CD14-positive monocyte (primary cell): ENCODE data around the gene SHPK. TPM values are rescaled to one million over a fixed set of nuclear protein-coding genes. Genes with fewer than 3 reads are reported as not detected.
A peak's percentile ranks its signal among the peaks of the same experiment; 100 is the strongest.

Source experiments
- DNase-seq, 3 donors: peaks; one replicate each; pipeline ENCODE4 v3.0.0-alpha.2; 2011 to 2022
- H2AFZ ChIP-seq: 2 replicates; pipeline ENCODE4 v1.6.0; 2012; ENCODE audit warnings: mild to moderate bottlenecking, low read depth, low read length, inconsistent platforms; ENCODE audit not compliant: insufficient read depth, poor library complexity, severe bottlenecking
- H3K27ac ChIP-seq, 2 donors: 1 replicate in 1 of 2; 2 replicates in 1 of 2; pipeline ENCODE4 v1.5.1; 2012 to 2013; ENCODE audit warnings: low read length in 2 of 2, control low read depth in 1 of 2, inconsistent platforms in 1 of 2, low read depth in 1 of 2, mild to moderate bottlenecking in 1 of 2
- H3K27me3 ChIP-seq, 2 donors: one replicate each; pipeline versions ENCODE4 v1.6.0 to v1.6.1; 2011 to 2013; ENCODE audit warnings: low read length in 2 of 2; ENCODE audit not compliant: control insufficient read depth in 2 of 2, insufficient read depth in 2 of 2
- H3K36me3 ChIP-seq, 2 donors: replicated peaks in 1 of 2; 1 replicate in 1 of 2; 2 replicates in 1 of 2; pipeline versions ENCODE4 v1.5.1 to v1.6.1; 2012 to 2013; ENCODE audit warnings: low read length in 2 of 2, control low read depth in 1 of 2, inconsistent platforms in 1 of 2, mild to moderate bottlenecking in 1 of 2; ENCODE audit not compliant: insufficient read depth in 2 of 2, control insufficient read depth in 1 of 2
- H3K4me1 ChIP-seq, 2 donors: 1 replicate in 1 of 2; 2 replicates in 1 of 2; pipeline versions ENCODE4 v1.5.1 to v1.6.1; 2012 to 2013; ENCODE audit warnings: low read length in 2 of 2, control low read depth in 1 of 2, inconsistent platforms in 1 of 2, mild to moderate bottlenecking in 1 of 2, moderate library complexity in 1 of 2; ENCODE audit not compliant: insufficient read depth in 2 of 2, control insufficient read depth in 1 of 2
- H3K4me2 ChIP-seq: replicated peaks from 2 replicates; pipeline ENCODE3; 2012; ENCODE audit warnings: low read length, moderate library complexity, mild to moderate bottlenecking; ENCODE audit not compliant: poor library complexity, severe bottlenecking; ENCODE audit errors: extremely low read depth
- H3K4me3 ChIP-seq, 3 experiments: fragments of 200-600 bp in 1 of 3; sonication (generic) in 1 of 3; replicated peaks in 1 of 3; 1 replicate in 2 of 3; 2 replicates in 1 of 3; pipeline ENCODE4 v1.5.1; 2011 to 2013; ENCODE audit warnings: low read length in 3 of 3, mild to moderate bottlenecking in 3 of 3, control low read depth in 2 of 3, low read depth in 2 of 3, inconsistent platforms in 1 of 3, moderate library complexity in 1 of 3
- H3K79me2 ChIP-seq: 2 replicates; pipeline ENCODE4 v1.6.0; 2012; ENCODE audit warnings: mild to moderate bottlenecking, control low read depth, inconsistent platforms, low read length, moderate library complexity; ENCODE audit not compliant: insufficient read depth
- H3K9ac ChIP-seq: 2 replicates; pipeline ENCODE4 v1.6.0; 2017; ENCODE audit warnings: low read length, mild to moderate bottlenecking; ENCODE audit not compliant: insufficient read depth, poor library complexity, severe bottlenecking
- H3K9me3 ChIP-seq, 2 donors: replicated peaks in 1 of 2; 1 replicate in 1 of 2; 2 replicates in 1 of 2; pipeline versions ENCODE4 v1.5.1 to v1.6.1; 2012 to 2013; ENCODE audit warnings: low read length in 2 of 2, control low read depth in 1 of 2; ENCODE audit not compliant: control insufficient read depth in 1 of 2, insufficient read depth in 1 of 2
- H4K20me1 ChIP-seq: 2 replicates; pipeline ENCODE4 v1.6.0; 2012; ENCODE audit warnings: mild to moderate bottlenecking, low read length, control low read depth, moderate library complexity; ENCODE audit not compliant: insufficient read depth
- H3K27ac Mint-ChIP-seq, 7 donors: one replicate each; pipeline ENCODE4 v1.8.0; 2020; ENCODE audit warnings: mild to moderate bottlenecking in 7 of 7, mixed read lengths in 7 of 7, moderate library complexity in 6 of 7, inconsistent platforms in 2 of 7
- H3K27me3 Mint-ChIP-seq, 3 donors: one replicate each; pipeline ENCODE4 v1.8.0; 2021 to 2022; ENCODE audit warnings: low read depth in 3 of 3, mild to moderate bottlenecking in 3 of 3, mixed read lengths in 3 of 3, moderate library complexity in 3 of 3, inconsistent platforms in 1 of 3
- H3K36me3 Mint-ChIP-seq, 2 donors: one replicate each; pipeline ENCODE4 v1.8.0; 2020; ENCODE audit warnings: mixed read lengths in 2 of 2, inconsistent platforms in 1 of 2, mild to moderate bottlenecking in 1 of 2
- H3K4me1 Mint-ChIP-seq: one replicate; pipeline ENCODE4 v1.8.0; 2020; ENCODE audit warnings: mild to moderate bottlenecking, mixed read lengths
- H3K4me3 Mint-ChIP-seq, 2 donors: one replicate each; pipeline ENCODE4 v1.8.0; 2020; ENCODE audit warnings: mild to moderate bottlenecking in 2 of 2, mixed read lengths in 2 of 2, moderate library complexity in 1 of 2
- H3K9me3 Mint-ChIP-seq, 7 donors: one replicate each; pipeline ENCODE4 v1.8.0; 2020 to 2022; ENCODE audit warnings: mixed read lengths in 7 of 7, mild to moderate bottlenecking in 6 of 7, moderate library complexity in 6 of 7, inconsistent platforms in 2 of 7
- CTCF ChIP-seq: fragments of 200-600 bp; IDR thresholded peaks from one replicate; pipeline ENCODE4 v1.8.0; 2022; ENCODE audit warnings: antibody characterized with exemption, mild to moderate bottlenecking
- WGBS: methylation state at CpG from one replicate; pipeline ENCODE4 v1.1.5; 2013; ENCODE audit warnings: missing lambda C conversion rate; ENCODE audit not compliant: insufficient coverage; 5-methylcytosine and 5-hydroxymethylcytosine counted together
- intact Hi-C, 2 donors: fragments of 100-400 bp; cut with micrococcal nuclease; formaldehyde crosslinking; loops; one replicate each; pipeline versions ENCODE4 v1.15.0 to v1.15.1; 2023
- polyA plus RNA-seq, 3 donors: library from polyadenylated mRNA; depleted of rRNA in 1 of 3; unstranded in 2 of 3; stranded (reverse) in 1 of 3; fragments of 300-500 nt in 2 of 3; fragments of >200 nt in 1 of 3; fragmentation: Illumina TruSeq in 2 of 3; gene quantifications; 1 replicate in 2 of 3; 2 replicates in 1 of 3; pipeline ENCODE4 v1.2.3, GENCODE V29; 2012 to 2021

Gene SHPK
- polyA plus RNA-seq, 3 donors: 4.3 to 4.6 (median 4.6) TPM

- peaks cover 21% of the 10 kb centered on the region for H3K79me2 ChIP-seq
- H3K36me3 ChIP-seq: peaks cover 0 to 6% of the 10 kb centered on the region in 2 donors
- 100% methylated on average over 1 of the region's 4 CpGs for WGBS
- H4K20me1 ChIP-seq: peaks cover 20% of the 10 kb centered on the region
- DNase-seq: no peak
- Mint-ChIP-seq H3K27ac (no peak overlapping the region), H3K27me3 (peaks cover 1 to 3% (median 2%) of the 10 kb centered on the region in 3 donors), H3K9me3 (no peaks in the 10 kb centered on the region), H3K36me3 (peaks cover 6 to 11% of the 10 kb centered on the region in 2 donors), H3K4me1 (peaks cover 12% of the 10 kb centered on the region), H3K4me3 (no peak overlapping the region)
- peaks cover 13 to 18% of the 10 kb centered on the region in 2 donors for H3K4me1 ChIP-seq
- H3K27me3 ChIP-seq: no peaks in the 10 kb centered on the region
- H3K4me2 ChIP-seq: no peak overlapping the region
- H3K9me3 ChIP-seq: no peaks in the 10 kb centered on the region
- no peak overlapping the region for H3K4me3 ChIP-seq
- intact Hi-C loops: no loop called here
- no peak overlapping the region for H2AFZ ChIP-seq
- no peak for TF ChIP-seq CTCF
- no peak overlapping the region for H3K9ac ChIP-seq
- H3K27ac ChIP-seq: no peak overlapping the region
Measured at GRCh38 chr17:3672571-3672970, 36.5 kb upstream of the SHPK start.

- Mint-ChIP-seq H3K4me1 (peaks cover 21% of the 10 kb centered on the region), H3K36me3 (peaks cover 11 to 12% of the 10 kb centered on the region in 2 donors), H3K27me3 (peaks cover 0 to 5% (median 0%) of the 10 kb centered on the region in 3 donors), H3K4me3 (peak overlapping the region; percentile 86 to 96), H3K27ac (peak overlapping the region in 6 of 7 donors; percentile 73 to 94 (median 89)), H3K9me3 (no peaks in the 10 kb centered on the region)
- intact Hi-C loops: loop anchor here in 1 of 2 donors (2.0 kb wide), 1 partner anchor 33 kb away; the partner anchor contains the start of genes CTNS and SHPK
- H3K4me1 ChIP-seq: peaks cover 16 to 23% of the 10 kb centered on the region in 2 donors
- H3K9me3 ChIP-seq: no peaks in the 10 kb centered on the region
- peaks cover 27% of the 10 kb centered on the region for H4K20me1 ChIP-seq
- H2AFZ ChIP-seq: peak overlapping the region; percentile 94
- TF ChIP-seq CTCF: no peak
- H3K27me3 ChIP-seq: no peaks in the 10 kb centered on the region
- DNase-seq: no peak
- H3K9ac ChIP-seq: peak overlapping the region; percentile 90
- H3K27ac ChIP-seq: peak overlapping the region in 1 of 2 donors; percentile 86
- H3K36me3 ChIP-seq: peaks cover 0 to 8% of the 10 kb centered on the region in 2 donors
- peak overlapping the region; percentile 74 to 99 (median 94) for H3K4me3 ChIP-seq
- WGBS: 81% methylated on average over 6 of the region's 12 CpGs
- peaks cover 21% of the 10 kb centered on the region for H3K79me2 ChIP-seq
- peak overlapping the region; percentile 88 for H3K4me2 ChIP-seq
Measured at GRCh38 chr17:3669548-3669947, 33.5 kb upstream of the SHPK start.
